ENCODE measurements around the gene SLC6A16. TPM values are rescaled to one million over a fixed set of nuclear protein-coding genes. Genes with fewer than 3 reads are reported as not detected.

The SLC6A16 gene
- total RNA-seq, 1 experiment from 2014 or later: 0.61 TPM

DNA sequence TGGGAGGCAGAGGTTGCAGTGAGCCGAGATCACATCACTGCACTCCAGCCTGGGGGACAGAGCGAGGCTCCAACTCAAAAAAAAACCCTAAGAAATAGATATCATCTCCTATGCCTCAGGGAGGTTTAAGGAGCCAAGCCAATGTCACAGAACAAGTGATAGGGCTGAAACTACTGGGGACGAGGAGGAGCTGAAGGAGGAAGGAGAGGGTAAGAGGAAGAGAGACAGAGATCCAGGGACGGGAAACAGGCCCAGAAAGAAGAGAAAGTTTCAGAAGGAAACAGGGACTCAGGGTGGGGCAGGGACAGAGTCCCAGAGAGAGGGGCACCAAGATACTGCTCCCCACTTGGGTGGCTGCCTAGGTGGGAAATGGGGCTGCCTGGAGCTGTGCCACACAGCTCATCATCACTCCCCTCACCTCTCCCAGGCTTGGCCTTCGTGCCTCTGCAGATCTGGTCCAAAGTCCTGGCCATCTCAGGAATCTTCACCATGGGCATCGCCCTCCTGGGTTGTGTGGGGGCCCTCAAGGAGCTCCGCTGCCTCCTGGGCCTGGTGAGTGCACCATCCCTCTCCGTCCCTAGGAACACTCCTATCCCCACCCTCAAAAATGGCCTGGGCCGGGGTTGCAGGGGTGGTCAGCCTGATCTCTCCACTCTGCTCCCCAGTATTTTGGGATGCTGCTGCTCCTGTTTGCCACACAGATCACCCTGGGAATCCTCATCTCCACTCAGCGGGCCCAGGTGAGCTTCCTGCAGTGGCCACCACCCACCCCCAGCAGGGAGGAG is 11.7 kb upstream of the SLC6A16 start:
- Histone ChIP-seq H3K79me2 (ENCODE audit: low read depth) (no peaks in the 10 kb centered on the region), H3K27me3 (ENCODE audit: insufficient read depth, low read depth) (no peaks in the 10 kb centered on the region), H3K4me3 (no peak overlapping the region), H3K4me2 (no peak overlapping the region), H4K20me1 (ENCODE audit: insufficient read depth) (no peaks in the 10 kb centered on the region), H3K4me1 (replicated peaks; ENCODE audit: insufficient read depth) (no peaks in the 10 kb centered on the region), H3K9me2 (ENCODE audit: insufficient read depth) (no peaks in the 10 kb centered on the region), H3K27ac (no peak overlapping the region), H2AFZ (no peak overlapping the region), H3K36me3 (ENCODE audit: low read depth) (no peaks in the 10 kb centered on the region), H3F3A (ENCODE audit: insufficient read depth, low read depth) (no peaks in the 10 kb centered on the region), H3K9me3 (ENCODE audit: insufficient read depth, low read depth) (no peaks in the 10 kb centered on the region)
- no TSS peak for BruUV-seq (replicated peaks)
- ChIA-PET CTCF (no interaction called here), POLR2A (ENCODE audit: unreplicated experiment) (no interaction called here)
- no peak for TF ChIP-seq EZH2 (IDR thresholded peaks at IDR 0.05; ENCODE audit: low read depth)
- TF ChIP-seq, protein P1, sequence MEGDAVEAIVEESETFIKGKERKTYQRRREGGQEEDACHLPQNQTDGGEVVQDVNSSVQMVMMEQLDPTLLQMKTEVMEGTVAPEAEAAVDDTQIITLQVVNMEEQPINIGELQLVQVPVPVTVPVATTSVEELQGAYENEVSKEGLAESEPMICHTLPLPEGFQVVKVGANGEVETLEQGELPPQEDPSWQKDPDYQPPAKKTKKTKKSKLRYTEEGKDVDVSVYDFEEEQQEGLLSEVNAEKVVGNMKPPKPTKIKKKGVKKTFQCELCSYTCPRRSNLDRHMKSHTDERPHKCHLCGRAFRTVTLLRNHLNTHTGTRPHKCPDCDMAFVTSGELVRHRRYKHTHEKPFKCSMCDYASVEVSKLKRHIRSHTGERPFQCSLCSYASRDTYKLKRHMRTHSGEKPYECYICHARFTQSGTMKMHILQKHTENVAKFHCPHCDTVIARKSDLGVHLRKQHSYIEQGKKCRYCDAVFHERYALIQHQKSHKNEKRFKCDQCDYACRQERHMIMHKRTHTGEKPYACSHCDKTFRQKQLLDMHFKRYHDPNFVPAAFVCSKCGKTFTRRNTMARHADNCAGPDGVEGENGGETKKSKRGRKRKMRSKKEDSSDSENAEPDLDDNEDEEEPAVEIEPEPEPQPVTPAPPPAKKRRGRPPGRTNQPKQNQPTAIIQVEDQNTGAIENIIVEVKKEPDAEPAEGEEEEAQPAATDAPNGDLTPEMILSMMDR (conservative IDR thresholded peaks at IDR 0.05): no peak
- intact Hi-C loops (cut with micrococcal nuclease; ENCODE audit: unreplicated experiment): no loop called here
- DNase-seq: no peak

DNA sequence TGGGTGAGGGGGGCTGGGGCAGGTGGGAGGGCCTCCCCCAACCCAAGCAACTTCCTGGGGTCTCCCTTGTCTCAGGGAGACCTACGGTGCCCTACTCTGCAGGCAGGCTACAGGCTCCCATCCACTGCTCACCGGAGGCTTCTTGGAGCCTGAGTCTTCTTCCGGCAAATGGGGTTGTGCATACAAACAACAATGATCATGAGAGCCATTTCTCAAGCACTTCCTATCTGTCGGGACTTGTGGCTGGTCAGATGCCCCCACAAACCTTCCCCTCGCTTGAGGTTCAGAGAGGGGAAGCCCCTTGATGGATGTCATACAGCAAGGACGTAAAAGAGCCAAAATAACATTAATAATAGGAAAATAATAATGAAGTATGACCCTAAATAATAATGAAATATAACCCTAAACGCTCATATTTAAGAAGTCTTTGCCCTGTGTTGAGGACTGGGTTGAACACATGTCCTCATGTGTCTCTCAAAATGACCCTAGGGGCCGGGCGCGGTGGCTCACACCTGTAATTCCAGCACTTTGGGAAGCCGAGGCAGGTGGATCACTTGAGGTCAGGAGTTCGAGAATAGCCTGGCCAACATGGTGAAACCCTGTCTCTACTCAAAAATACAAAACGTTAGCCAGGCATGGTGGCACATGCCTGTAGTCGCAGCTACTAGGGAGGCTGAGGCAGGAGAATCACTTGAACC is 10.9 kb upstream of the SLC6A16 start:
- Histone ChIP-seq H3K36me3 (ENCODE audit: low read depth) (no peaks in the 10 kb centered on the region), H3K4me3 (no peak overlapping the region), H4K20me1 (ENCODE audit: insufficient read depth) (no peaks in the 10 kb centered on the region), H3K79me2 (ENCODE audit: low read depth) (no peaks in the 10 kb centered on the region), H3K9me3 (ENCODE audit: insufficient read depth, low read depth) (no peaks in the 10 kb centered on the region), H3K4me2 (no peak overlapping the region), H3K9me2 (ENCODE audit: insufficient read depth) (no peaks in the 10 kb centered on the region), H2AFZ (no peak overlapping the region), H3K27ac (no peak overlapping the region), H3K27me3 (ENCODE audit: insufficient read depth, low read depth) (no peaks in the 10 kb centered on the region), H3K4me1 (replicated peaks; ENCODE audit: insufficient read depth) (no peaks in the 10 kb centered on the region), H3F3A (ENCODE audit: insufficient read depth, low read depth) (no peaks in the 10 kb centered on the region)
- intact Hi-C loops (cut with micrococcal nuclease; ENCODE audit: unreplicated experiment): no loop called here
- no peak for DNase-seq
- ChIA-PET POLR2A (ENCODE audit: unreplicated experiment) (no interaction called here), CTCF (interaction anchor here (0.6 kb wide), 1 partner anchor 71 kb away, joined by 8 read pairs; no protein-coding TSS in a partner anchor)
- TF ChIP-seq, protein P1 (conservative IDR thresholded peaks at IDR 0.05): no peak
- no peak for TF ChIP-seq EZH2 (IDR thresholded peaks at IDR 0.05; ENCODE audit: low read depth)
- BruUV-seq (replicated peaks): no TSS peak

DNA sequence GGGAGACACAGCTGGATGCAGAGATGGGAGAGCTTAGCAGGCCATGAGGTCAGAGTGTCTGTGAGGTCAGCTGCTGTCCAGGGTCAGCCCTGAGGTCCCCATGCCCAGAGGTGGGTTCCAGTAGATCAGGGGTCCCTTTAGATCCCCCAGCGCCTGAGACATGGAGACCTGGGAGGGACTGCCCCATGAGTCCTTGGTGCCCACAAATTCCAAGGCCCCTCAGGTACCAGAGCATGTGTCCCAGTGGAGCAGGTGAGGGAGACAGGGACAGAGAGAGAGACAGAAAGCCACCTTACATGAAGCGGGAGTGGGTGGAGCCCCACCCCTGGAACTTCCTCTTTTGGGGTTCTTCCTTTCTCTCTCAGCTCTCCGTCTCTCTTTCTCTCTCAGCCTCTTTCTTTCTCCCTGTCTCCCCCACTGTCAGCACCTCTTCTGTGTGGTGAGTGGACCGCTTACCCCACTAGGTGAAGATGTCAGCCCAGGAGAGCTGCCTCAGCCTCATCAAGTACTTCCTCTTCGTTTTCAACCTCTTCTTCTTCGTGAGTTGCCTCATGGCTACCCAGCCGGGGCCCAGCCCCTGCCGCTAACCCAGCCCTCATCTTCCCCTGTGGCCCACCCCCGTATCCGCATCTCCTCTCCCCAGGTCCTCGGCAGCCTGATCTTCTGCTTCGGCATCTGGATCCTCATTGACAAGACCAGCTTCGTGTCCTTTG is 10.2 kb upstream of the SLC6A16 start, which contains the start of gene CD37:
TSS of gene CD37 (plus strand) at position 336 of the 713 bp plus-strand sequence. CDS start at position 471, 135 bp downstream.
- Histone ChIP-seq H3K9me2 (ENCODE audit: insufficient read depth) (no peaks in the 10 kb centered on the region), H3K4me1 (replicated peaks; ENCODE audit: insufficient read depth) (no peaks in the 10 kb centered on the region), H3K9me3 (ENCODE audit: insufficient read depth, low read depth) (no peaks in the 10 kb centered on the region), H2AFZ (no peak within 1 kb of the TSS), H4K20me1 (ENCODE audit: insufficient read depth) (no peaks in the 10 kb centered on the region), H3K79me2 (ENCODE audit: low read depth) (no peaks in the 10 kb centered on the region), H3K36me3 (ENCODE audit: low read depth) (no peaks in the 10 kb centered on the region), H3K27ac (no peak within 1 kb of the TSS), H3K27me3 (ENCODE audit: insufficient read depth, low read depth) (no peaks in the 10 kb centered on the region), H3K4me3 (no peak within 1 kb of the TSS), H3F3A (ENCODE audit: insufficient read depth, low read depth) (no peaks in the 10 kb centered on the region), H3K4me2 (no peak within 1 kb of the TSS)
- ChIA-PET CTCF (interaction anchor here (0.6 kb wide), 2 partner anchors 70 to 228 kb away, joined by 4 to 8 read pairs; no protein-coding TSS in a partner anchor), POLR2A (ENCODE audit: unreplicated experiment) (no interaction called here)
- BruUV-seq (replicated peaks): no TSS peak
- no peak for DNase-seq
- TF ChIP-seq, protein P1 (conservative IDR thresholded peaks at IDR 0.05): no peak
- TF ChIP-seq EZH2 (IDR thresholded peaks at IDR 0.05; ENCODE audit: low read depth): no peak
- intact Hi-C loops (cut with micrococcal nuclease; ENCODE audit: unreplicated experiment): no loop called here

Data from PC-9 (cell line).